Astrocyte of the spinal cord (primary cell): ENCODE measurements around the gene CCT7.
A peak's percentile ranks its signal among the peaks of the same experiment; 100 is the strongest.

Experiments used
- DNase-seq: peaks from one replicate; pipeline ENCODE4 v3.0.0; 2011; ENCODE audit warnings: low read depth, low spot score
- H3K4me3 ChIP-seq: 2 replicates; pipeline ENCODE4 v1.5.1; 2011; ENCODE audit warnings: low read depth, mild to moderate bottlenecking, low read length, moderate library complexity
- in situ Hi-C: cut with HindIII; loops from 2 replicates; pipeline ENCODE4 v1.10.0; 2017; ENCODE audit warnings: low sequenced_read_pairs
- TF ChIP-seq, protein P1 (sequence below): IDR thresholded peaks from 2 replicates; pipeline ENCODE4 v1.5.1; 2012; ENCODE audit warnings: low read depth, mild to moderate bottlenecking, low read length, inconsistent platforms

The CCT7 gene

DNA sequence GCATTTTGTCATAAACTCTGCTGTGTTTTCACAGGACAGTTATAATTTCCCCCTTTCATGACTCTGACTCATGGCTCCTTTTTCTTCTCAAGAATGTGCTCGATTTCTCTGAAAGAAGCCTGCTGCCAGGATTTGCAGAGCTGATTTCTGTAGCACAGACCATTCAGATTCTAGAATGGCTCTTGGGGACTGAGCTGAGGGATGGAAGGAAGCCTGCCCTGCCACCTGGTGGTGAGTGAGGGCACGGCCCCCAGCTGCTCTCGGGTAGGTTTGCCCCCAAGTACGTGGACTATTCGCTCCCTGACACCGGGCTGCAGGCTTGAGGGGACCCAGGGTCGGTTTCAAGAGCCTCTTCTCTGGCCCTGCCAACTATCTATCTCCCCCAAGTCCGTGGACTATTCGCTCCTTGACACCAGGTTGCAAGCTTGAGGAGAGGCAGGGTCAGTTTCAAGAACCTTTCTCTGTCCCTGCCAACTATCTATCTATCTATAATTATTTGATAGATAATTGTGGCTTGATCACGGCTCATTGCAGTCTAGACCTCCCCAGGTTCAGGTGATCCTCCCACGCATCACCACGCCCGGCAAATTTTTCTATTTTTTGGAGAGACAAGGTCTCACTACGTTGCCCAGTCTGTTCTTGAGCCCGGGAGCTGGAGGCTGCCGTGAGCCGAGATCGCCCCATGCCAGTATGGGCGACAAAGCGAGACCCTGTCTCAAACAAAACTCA lies 21.5 kb upstream of the CCT7 start:
- in situ Hi-C loops = no loop called here
- H3K4me3 ChIP-seq = no peak overlapping the region
- peak; percentile 80 for DNase-seq
- TF ChIP-seq, protein P1, sequence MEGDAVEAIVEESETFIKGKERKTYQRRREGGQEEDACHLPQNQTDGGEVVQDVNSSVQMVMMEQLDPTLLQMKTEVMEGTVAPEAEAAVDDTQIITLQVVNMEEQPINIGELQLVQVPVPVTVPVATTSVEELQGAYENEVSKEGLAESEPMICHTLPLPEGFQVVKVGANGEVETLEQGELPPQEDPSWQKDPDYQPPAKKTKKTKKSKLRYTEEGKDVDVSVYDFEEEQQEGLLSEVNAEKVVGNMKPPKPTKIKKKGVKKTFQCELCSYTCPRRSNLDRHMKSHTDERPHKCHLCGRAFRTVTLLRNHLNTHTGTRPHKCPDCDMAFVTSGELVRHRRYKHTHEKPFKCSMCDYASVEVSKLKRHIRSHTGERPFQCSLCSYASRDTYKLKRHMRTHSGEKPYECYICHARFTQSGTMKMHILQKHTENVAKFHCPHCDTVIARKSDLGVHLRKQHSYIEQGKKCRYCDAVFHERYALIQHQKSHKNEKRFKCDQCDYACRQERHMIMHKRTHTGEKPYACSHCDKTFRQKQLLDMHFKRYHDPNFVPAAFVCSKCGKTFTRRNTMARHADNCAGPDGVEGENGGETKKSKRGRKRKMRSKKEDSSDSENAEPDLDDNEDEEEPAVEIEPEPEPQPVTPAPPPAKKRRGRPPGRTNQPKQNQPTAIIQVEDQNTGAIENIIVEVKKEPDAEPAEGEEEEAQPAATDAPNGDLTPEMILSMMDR = peak; percentile 97

DNA sequence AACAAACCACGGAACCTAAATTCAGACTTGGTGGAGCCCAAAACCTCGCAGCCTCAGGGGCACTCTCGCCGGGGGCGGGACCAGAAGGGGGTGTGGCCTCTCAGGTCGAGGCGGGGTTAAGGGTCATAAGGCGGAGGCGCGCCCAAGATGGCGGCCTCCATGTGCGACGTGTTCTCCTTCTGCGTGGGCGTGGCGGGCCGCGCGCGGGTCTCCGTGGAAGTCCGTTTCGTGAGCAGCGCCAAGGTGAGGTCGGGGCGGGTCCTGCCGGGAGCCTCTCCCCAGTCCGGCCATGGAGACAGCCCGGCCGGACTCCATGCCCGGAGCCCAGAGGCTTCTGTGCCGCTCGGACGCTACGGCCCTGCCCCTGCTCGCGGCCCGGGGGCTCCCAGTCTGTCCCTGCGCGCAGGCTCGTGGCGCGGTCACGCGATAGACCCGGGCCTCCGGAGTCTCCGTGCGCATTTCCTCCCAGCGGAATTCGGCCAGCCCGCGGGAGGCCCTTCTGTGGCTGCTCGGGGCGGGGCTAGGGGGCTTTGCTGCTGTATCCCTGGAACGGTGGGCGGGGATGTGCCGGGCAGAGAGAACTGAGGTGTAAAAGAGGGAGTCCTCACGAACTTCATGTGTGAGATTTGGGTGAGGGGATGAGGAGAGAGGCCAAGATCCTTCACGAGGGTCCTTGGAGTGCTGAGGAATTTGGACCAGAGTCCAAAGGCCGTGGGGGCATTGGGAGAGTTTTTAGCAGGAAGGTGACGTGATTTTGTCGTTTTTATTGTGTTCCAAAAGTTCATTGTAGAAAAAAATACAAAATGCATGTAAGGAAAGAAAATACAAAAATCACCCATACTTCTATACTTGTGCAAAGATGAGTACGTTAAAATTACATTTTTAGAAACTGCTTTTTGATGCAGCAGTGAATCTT lies 19.7 kb upstream of the CCT7 start, which contains the start of gene SMYD5:
SMYD5 (plus strand) TSS at position 126 of the 916 bp plus-strand sequence; CDS start at position 148, 22 bp downstream.
- peak within 1 kb of the TSS; percentile 73 for H3K4me3 ChIP-seq
- TF ChIP-seq, protein P1 = no peak
- DNase-seq = peak; percentile 71
- in situ Hi-C loops = no loop called here

DNA sequence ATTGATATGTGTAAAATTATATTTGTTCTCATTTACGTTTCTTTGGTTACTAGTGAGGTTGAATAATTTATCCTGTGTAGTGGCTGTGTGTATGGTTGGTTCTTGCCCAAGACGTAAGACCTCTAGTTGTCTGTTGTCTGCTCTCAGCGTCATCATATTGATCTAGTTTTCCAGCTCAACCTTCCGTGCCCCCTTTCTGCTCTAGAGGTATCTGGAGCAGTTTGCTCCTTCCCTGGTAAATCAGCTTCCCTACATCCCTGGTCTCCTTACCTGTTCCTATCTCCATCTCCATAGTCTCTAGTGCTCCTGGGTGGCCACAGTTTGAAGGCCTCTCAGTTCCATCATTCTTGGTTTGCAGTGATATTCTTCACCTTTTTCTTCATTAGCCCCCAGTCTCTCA lies 18.9 kb upstream of the CCT7 start:
- DNase-seq = no peak
- in situ Hi-C loops = no loop called here
- TF ChIP-seq, protein P1 = no peak
- no peak overlapping the region for H3K4me3 ChIP-seq

DNA sequence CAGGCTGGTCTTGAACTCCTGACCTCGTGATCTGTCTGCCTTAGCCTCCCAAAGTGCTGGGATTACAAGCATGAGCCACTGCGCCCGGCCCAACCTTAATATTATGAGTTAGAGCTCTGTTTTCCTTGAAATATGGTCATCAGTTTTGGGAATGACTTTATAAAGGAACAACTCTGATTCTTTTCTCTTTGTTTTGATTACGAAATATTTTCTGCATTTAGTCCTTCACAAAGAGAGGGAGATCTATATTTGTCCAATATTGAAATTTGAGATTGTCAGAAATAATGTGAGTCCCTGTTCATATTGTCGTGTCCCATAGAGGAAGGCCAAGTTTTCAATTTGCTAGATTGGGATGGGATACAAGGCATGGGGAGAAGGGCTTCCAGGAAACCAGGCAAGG lies 16.9 kb upstream of the CCT7 start:
- TF ChIP-seq, protein P1 = no peak
- no peak overlapping the region for H3K4me3 ChIP-seq
- no peak for DNase-seq
- in situ Hi-C loops = no loop called here

DNA sequence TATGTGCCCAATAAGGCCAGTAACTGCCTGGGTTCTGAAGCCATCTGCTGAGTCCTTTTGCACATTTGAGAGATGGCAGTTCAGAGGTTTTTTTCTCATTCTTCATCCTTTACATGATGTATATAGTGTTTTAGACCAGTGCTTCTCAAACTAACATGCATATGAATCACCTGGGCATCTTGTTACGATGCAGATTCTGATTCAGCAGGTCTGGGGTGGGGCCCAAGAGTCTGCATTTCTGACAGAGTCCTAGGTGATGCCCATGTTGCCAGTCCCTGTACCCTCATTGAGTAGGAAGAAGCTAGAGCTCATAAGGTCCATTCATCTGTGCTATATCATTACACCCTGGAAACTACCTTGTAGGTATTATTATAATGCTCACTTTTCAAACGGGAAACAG lies 16.3 kb upstream of the CCT7 start:
- H3K4me3 ChIP-seq = no peak overlapping the region
- no peak for DNase-seq
- in situ Hi-C loops = no loop called here
- TF ChIP-seq, protein P1 = no peak

DNA sequence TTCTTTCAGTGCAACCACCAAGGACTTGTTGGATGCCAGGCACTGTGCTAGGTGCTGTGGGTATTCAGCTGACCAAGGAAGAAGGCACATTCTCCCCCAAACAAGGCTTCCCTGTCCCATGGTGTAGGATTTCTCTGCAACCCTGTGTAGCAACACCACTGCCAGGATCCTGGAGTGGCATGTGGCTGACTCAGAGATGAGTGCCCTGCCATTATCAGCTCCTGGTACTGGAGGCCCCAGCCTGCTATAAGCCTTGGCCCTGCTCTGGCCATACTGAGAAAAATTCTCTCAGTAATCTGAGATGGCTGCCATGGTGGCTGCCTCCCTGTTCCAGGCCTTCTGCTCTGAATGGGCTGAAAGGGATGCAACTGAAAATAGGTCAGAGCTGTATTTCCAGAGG lies 15.8 kb upstream of the CCT7 start:
- DNase-seq = peak; percentile 14
- in situ Hi-C loops = no loop called here
- TF ChIP-seq, protein P1 = no peak

More for the DNA sequence above, 15.8 kb upstream of the CCT7 start:
- H3K4me3 ChIP-seq = no peak overlapping the region
